HepG2 (cell line): Measurements from ENCODE around the gene ADIPOR1.

Experiments used
- CBX5 ChIP-seq: sonication (generic); formaldehyde crosslinking; IDR thresholded peaks from 2 replicates; pipeline ENCODE4 v1.4.0; 2020; ENCODE audit warnings: missing genetic modification reagents, borderline replicate concordance
- CEBPB ChIP-seq: IDR thresholded peaks from 2 replicates; pipeline ENCODE4 v1.6.1; 2011; ENCODE audit warnings: low read depth, low read length, improper control_type of control experiment, borderline replicate concordance
- JUNB ChIP-seq: sonication (generic); formaldehyde crosslinking; IDR thresholded peaks from 2 replicates; pipeline ENCODE4 v1.8.0; 2022; ENCODE audit warnings: missing genetic modification reagents, mild to moderate bottlenecking, borderline replicate concordance
- NFYB ChIP-seq: sonication (generic); formaldehyde crosslinking; IDR thresholded peaks from 2 replicates; pipeline ENCODE4 v1.4.0; 2020; ENCODE audit warnings: missing genetic modification reagents
- NONO ChIP-seq, 2 experiments: fragments of 450-650 bp in 1 of 2; sonication (generic) in 1 of 2; formaldehyde crosslinking in 1 of 2; IDR thresholded peaks in 1 of 2; conservative IDR thresholded peaks in 1 of 2; 2 replicates each; pipeline versions ENCODE4 v1.6.1 to v1.8.0; 2017 to 2022; ENCODE audit warnings: mild to moderate bottlenecking in 1 of 2, missing genetic modification reagents in 1 of 2, moderate library complexity in 1 of 2
- PCBP1 ChIP-seq: fragments of 200-400 bp; formaldehyde crosslinking; IDR thresholded peaks from 2 replicates; pipeline ENCODE4 v1.6.1; 2017; ENCODE audit warnings: mild to moderate bottlenecking, low read depth, low read length, borderline replicate concordance
- PTBP1 ChIP-seq: fragments of 200-400 bp; formaldehyde crosslinking; IDR thresholded peaks from 2 replicates; pipeline ENCODE4 v1.6.1; 2018; ENCODE audit warnings: low read length, low read depth; ENCODE audit not compliant: poor library complexity, severe bottlenecking
- SP1 ChIP-seq, 2 experiments: fragments of 450-650 bp in 1 of 2; sonication (generic) in 1 of 2; formaldehyde crosslinking in 1 of 2; IDR thresholded peaks; 2 replicates each; pipeline versions ENCODE4 v1.4.0 to v1.6.1; 2016 to 2020; ENCODE audit warnings: missing genetic modification reagents in 1 of 2
- TCF7 ChIP-seq: sonication (generic); IDR thresholded peaks from 2 replicates; pipeline ENCODE4 v1.6.1; 2016; ENCODE audit warnings: antibody characterized with exemption, low read depth
- ZBTB26 ChIP-seq: IDR thresholded peaks from 2 replicates; pipeline ENCODE4 v1.6.1; 2016; ENCODE audit warnings: missing compliant biosample characterization, missing genetic modification reagents, borderline replicate concordance
- TF ChIP-seq, protein P1 (sequence below): sonication (generic); formaldehyde crosslinking; IDR thresholded peaks from 2 replicates; pipeline ENCODE4 v1.9.0; 2021; ENCODE audit warnings: missing genetic modification reagents, mild to moderate bottlenecking, borderline replicate concordance
- TF ChIP-seq, protein P2 (sequence below), 2 experiments: fragments of 450-650 bp in 1 of 2; sonication (generic) in 1 of 2; formaldehyde crosslinking in 1 of 2; IDR thresholded peaks; 2 replicates each; pipeline versions ENCODE4 v1.6.1 to v1.8.0; 2016 to 2022; ENCODE audit warnings: antibody characterized with exemption in 1 of 2, mild to moderate bottlenecking in 1 of 2, missing genetic modification reagents in 1 of 2
- TF ChIP-seq, protein P3 (sequence below): sonication (generic); formaldehyde crosslinking; IDR thresholded peaks from 2 replicates; pipeline ENCODE4 v1.5.0; 2020; ENCODE audit warnings: mild to moderate bottlenecking, missing genetic modification reagents, moderate library complexity
- TF ChIP-seq, protein P4 (sequence below): sonication (generic); formaldehyde crosslinking; IDR thresholded peaks from 2 replicates; pipeline ENCODE4 v1.4.0; 2020; ENCODE audit warnings: missing genetic modification reagents

DNA sequence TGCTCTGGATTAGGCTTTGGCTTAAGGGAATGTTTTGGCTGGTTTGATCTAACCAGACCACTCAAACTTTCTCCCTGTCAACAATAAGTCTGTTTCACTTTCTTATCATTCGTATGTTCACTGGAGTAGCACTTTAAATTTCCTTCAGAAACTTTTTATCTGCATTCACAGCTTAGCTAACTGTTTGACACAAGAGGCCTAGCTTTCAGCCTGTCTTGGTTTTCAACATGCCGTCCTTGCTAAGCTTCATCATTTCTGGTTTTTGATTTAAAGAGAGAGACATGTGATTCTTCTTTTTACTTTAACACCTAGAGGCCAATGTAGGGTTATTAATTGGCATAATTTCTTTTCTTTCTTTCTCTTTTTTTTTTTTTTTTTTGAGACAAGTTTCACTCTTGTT, 23.8 kb upstream of the ADIPOR1 start:
- TF ChIP-seq NONO (IDR thresholded peaks at IDR 0.05), result no peak
- TF ChIP-seq NONO (CRISPR knock-in tag; conservative IDR thresholded peaks at IDR 0.05), result no peak
- TF ChIP-seq SP1 (IDR thresholded peaks at IDR 0.05), result no peak
- TF ChIP-seq SP1 (CRISPR knock-in tag; IDR thresholded peaks at IDR 0.05), result no peak
- no peak for TF ChIP-seq CEBPB
- no peak for TF ChIP-seq TCF7
- no peak for TF ChIP-seq PTBP1
- no peak for TF ChIP-seq JUNB
- TF ChIP-seq, protein P1, sequence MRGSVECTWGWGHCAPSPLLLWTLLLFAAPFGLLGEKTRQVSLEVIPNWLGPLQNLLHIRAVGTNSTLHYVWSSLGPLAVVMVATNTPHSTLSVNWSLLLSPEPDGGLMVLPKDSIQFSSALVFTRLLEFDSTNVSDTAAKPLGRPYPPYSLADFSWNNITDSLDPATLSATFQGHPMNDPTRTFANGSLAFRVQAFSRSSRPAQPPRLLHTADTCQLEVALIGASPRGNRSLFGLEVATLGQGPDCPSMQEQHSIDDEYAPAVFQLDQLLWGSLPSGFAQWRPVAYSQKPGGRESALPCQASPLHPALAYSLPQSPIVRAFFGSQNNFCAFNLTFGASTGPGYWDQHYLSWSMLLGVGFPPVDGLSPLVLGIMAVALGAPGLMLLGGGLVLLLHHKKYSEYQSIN (CRISPR knock-in tag), result no peak
- TF ChIP-seq PCBP1, result no peak
- no peak for TF ChIP-seq CBX5 (CRISPR knock-in tag)
- TF ChIP-seq, protein P2, sequence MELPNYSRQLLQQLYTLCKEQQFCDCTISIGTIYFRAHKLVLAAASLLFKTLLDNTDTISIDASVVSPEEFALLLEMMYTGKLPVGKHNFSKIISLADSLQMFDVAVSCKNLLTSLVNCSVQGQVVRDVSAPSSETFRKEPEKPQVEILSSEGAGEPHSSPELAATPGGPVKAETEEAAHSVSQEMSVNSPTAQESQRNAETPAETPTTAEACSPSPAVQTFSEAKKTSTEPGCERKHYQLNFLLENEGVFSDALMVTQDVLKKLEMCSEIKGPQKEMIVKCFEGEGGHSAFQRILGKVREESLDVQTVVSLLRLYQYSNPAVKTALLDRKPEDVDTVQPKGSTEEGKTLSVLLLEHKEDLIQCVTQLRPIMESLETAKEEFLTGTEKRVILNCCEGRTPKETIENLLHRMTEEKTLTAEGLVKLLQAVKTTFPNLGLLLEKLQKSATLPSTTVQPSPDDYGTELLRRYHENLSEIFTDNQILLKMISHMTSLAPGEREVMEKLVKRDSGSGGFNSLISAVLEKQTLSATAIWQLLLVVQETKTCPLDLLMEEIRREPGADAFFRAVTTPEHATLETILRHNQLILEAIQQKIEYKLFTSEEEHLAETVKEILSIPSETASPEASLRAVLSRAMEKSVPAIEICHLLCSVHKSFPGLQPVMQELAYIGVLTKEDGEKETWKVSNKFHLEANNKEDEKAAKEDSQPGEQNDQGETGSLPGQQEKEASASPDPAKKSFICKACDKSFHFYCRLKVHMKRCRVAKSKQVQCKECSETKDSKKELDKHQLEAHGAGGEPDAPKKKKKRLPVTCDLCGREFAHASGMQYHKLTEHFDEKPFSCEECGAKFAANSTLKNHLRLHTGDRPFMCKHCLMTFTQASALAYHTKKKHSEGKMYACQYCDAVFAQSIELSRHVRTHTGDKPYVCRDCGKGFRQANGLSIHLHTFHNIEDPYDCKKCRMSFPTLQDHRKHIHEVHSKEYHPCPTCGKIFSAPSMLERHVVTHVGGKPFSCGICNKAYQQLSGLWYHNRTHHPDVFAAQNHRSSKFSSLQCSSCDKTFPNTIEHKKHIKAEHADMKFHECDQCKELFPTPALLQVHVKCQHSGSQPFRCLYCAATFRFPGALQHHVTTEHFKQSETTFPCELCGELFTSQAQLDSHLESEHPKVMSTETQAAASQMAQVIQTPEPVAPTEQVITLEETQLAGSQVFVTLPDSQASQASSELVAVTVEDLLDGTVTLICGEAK (IDR thresholded peaks at IDR 0.05), result no peak
- TF ChIP-seq, protein P2 (CRISPR knock-in tag; IDR thresholded peaks at IDR 0.05), result no peak
- no peak for TF ChIP-seq ZBTB26 (CRISPR knock-in tag)
- TF ChIP-seq NFYB, result no peak
- TF ChIP-seq, protein P3, sequence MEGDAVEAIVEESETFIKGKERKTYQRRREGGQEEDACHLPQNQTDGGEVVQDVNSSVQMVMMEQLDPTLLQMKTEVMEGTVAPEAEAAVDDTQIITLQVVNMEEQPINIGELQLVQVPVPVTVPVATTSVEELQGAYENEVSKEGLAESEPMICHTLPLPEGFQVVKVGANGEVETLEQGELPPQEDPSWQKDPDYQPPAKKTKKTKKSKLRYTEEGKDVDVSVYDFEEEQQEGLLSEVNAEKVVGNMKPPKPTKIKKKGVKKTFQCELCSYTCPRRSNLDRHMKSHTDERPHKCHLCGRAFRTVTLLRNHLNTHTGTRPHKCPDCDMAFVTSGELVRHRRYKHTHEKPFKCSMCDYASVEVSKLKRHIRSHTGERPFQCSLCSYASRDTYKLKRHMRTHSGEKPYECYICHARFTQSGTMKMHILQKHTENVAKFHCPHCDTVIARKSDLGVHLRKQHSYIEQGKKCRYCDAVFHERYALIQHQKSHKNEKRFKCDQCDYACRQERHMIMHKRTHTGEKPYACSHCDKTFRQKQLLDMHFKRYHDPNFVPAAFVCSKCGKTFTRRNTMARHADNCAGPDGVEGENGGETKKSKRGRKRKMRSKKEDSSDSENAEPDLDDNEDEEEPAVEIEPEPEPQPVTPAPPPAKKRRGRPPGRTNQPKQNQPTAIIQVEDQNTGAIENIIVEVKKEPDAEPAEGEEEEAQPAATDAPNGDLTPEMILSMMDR (CRISPR knock-in tag), result no peak
- TF ChIP-seq, protein P4, sequence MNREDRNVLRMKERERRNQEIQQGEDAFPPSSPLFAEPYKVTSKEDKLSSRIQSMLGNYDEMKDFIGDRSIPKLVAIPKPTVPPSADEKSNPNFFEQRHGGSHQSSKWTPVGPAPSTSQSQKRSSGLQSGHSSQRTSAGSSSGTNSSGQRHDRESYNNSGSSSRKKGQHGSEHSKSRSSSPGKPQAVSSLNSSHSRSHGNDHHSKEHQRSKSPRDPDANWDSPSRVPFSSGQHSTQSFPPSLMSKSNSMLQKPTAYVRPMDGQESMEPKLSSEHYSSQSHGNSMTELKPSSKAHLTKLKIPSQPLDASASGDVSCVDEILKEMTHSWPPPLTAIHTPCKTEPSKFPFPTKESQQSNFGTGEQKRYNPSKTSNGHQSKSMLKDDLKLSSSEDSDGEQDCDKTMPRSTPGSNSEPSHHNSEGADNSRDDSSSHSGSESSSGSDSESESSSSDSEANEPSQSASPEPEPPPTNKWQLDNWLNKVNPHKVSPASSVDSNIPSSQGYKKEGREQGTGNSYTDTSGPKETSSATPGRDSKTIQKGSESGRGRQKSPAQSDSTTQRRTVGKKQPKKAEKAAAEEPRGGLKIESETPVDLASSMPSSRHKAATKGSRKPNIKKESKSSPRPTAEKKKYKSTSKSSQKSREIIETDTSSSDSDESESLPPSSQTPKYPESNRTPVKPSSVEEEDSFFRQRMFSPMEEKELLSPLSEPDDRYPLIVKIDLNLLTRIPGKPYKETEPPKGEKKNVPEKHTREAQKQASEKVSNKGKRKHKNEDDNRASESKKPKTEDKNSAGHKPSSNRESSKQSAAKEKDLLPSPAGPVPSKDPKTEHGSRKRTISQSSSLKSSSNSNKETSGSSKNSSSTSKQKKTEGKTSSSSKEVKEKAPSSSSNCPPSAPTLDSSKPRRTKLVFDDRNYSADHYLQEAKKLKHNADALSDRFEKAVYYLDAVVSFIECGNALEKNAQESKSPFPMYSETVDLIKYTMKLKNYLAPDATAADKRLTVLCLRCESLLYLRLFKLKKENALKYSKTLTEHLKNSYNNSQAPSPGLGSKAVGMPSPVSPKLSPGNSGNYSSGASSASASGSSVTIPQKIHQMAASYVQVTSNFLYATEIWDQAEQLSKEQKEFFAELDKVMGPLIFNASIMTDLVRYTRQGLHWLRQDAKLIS (CRISPR knock-in tag), result no peak
